NT2/D1 (cell line): ENCODE data around the gene PAOX.
"Not testable (repeated sequence)": the region's sequence is repeated elsewhere in the genome, so short reads cannot be mapped to it uniquely, and the experiment has no call there.

Experiments
- YY1 ChIP-seq: IDR thresholded peaks from 2 replicates; pipeline ENCODE4 v1.6.1; 2011; ENCODE audit not compliant: insufficient read length, insufficient read depth
- ZNF274 ChIP-seq: IDR thresholded peaks from 2 replicates; pipeline ENCODE4 v1.6.1; 2011; ENCODE audit warnings: mild to moderate bottlenecking, low read depth, low read length

DNA sequence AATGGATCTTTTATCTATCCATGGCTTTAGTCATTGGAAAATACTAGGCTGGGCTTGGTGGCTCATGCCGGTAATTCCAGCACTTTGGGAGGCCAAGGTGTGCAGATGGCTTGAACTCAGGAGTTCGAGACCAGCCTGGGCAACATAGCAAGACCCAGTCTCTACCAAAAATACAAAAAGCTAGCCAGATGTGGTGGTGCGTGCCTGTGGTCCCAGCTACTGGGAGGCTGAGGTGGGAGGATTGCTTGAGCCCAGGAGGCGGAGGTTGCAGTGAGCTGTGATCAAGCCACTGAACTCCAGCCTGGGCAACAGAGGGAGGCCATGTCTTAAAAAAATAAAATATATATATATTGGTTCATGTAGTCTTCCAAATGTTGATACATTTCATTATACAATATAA, 7.9 kb downstream of the PAOX start:
- TF ChIP-seq ZNF274, YY1: not testable (repeated sequence)
